Upper lobe of right lung (tissue), 1 donor: ENCODE data around the gene PLXNB1. TPM values are rescaled to one million over a fixed set of nuclear protein-coding genes. Genes with fewer than 3 reads are reported as not detected.
"Not testable (repeated sequence)": the region's sequence is repeated elsewhere in the genome, so short reads cannot be mapped to it uniquely, and the experiment has no call there.

ENCODE experiments used
- ATAC-seq: fragments of 200-7000 bp; cut with Tn5 transposase; one replicate; pipeline ENCODE4 v1.9.1; 2020; ENCODE audit warnings: mild to moderate bottlenecking, moderate library complexity
- DNase-seq: peaks from one replicate; pipeline ENCODE4 v3.0.0-alpha.2; 2020
- H3K27ac ChIP-seq: fragments of 200-600 bp; one replicate; pipeline ENCODE4 v1.8.0; 2022
- H3K27me3 ChIP-seq: fragments of 200-600 bp; one replicate; pipeline ENCODE4 v1.8.0; 2022; ENCODE audit warnings: mild to moderate bottlenecking
- H3K36me3 ChIP-seq: fragments of 200-600 bp; one replicate; pipeline ENCODE4 v1.8.0; 2022
- H3K4me1 ChIP-seq: fragments of 200-600 bp; one replicate; pipeline ENCODE4 v1.8.0; 2022
- H3K4me3 ChIP-seq: fragments of 200-600 bp; one replicate; pipeline ENCODE4 v1.8.0; 2022; ENCODE audit warnings: mild to moderate bottlenecking
- H3K9me3 ChIP-seq: fragments of 200-600 bp; one replicate; pipeline ENCODE4 v1.8.0; 2022
- intact Hi-C: fragments of 100-400 bp; cut with DNase I; formaldehyde crosslinking; loops from one replicate; pipeline ENCODE4 v1.11.0; 2022
- total RNA-seq: library from RNA; stranded (reverse); fragmentation: NEBNext Ultra II Directional; extraction: Animal tissue kit (Norgen Biotek cat#: 25700); gene quantifications from one replicate; pipeline ENCODE4 v1.2.1, GENCODE V29; 2021
- TF ChIP-seq, protein P1 (sequence below): fragments of 200-600 bp; IDR thresholded peaks from one replicate; pipeline ENCODE4 v1.8.0; 2022; ENCODE audit warnings: antibody characterized with exemption
- donor health status: DM: no; HTN: yes; CAD: no; lungs with severe emphysema.

The PLXNB1 gene
- total RNA-seq, 1 donor from 2014 or later: 103 TPM

DNA sequence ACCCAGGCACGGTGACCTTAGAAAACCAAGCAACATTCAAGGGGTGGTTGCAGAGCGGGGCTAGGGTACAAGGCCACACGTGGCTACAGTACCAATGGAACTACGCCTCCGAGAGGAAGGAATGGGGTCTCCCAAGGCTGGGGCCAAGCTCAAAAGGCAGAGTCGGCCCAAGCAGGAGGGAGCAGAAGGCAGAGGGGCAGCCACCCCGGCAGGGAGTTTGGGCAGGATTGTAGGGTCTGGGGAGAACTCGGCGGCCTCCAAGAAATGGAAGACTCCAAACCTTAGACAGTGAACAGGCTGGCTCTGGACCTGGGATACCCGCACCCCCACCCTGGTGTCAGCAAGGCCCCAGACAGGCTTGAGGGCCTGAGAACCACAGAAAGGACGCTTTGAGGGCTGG, 45.3 kb upstream of the PLXNB1 start:
- DNase-seq (no peak), ATAC-seq (no peak)
- TF ChIP-seq, protein P1, sequence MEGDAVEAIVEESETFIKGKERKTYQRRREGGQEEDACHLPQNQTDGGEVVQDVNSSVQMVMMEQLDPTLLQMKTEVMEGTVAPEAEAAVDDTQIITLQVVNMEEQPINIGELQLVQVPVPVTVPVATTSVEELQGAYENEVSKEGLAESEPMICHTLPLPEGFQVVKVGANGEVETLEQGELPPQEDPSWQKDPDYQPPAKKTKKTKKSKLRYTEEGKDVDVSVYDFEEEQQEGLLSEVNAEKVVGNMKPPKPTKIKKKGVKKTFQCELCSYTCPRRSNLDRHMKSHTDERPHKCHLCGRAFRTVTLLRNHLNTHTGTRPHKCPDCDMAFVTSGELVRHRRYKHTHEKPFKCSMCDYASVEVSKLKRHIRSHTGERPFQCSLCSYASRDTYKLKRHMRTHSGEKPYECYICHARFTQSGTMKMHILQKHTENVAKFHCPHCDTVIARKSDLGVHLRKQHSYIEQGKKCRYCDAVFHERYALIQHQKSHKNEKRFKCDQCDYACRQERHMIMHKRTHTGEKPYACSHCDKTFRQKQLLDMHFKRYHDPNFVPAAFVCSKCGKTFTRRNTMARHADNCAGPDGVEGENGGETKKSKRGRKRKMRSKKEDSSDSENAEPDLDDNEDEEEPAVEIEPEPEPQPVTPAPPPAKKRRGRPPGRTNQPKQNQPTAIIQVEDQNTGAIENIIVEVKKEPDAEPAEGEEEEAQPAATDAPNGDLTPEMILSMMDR: no peak
- no peak overlapping the region for H3K27ac ChIP-seq
- H3K27me3 ChIP-seq: no peaks in the 10 kb centered on the region
- no peak overlapping the region for H3K4me3 ChIP-seq
- H3K4me1 ChIP-seq: peaks cover 26% of the 10 kb centered on the region
- intact Hi-C loops: no loop called here
- no peaks in the 10 kb centered on the region for H3K9me3 ChIP-seq
- peaks cover 5% of the 10 kb centered on the region for H3K36me3 ChIP-seq

DNA sequence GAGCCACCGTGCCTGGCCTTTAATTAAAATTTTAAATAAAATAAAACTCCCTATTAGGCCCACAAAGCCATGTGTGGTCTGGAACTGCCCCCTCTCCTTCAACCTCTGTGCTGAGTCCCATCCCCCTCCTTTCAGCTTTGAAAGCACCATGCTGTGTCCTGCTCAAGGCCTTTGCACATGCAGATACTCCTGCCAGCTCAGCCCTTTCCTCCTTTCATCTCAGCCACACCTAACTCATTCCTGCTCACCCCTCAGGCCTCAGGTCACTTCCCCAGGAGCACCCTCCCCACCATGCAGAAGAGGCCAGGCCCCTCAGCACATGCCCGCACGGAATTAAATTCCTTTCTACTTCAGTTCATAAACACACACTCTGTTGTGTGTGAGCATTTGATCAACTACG, 44.7 kb upstream of the PLXNB1 start:
- H3K27me3 ChIP-seq: no peaks in the 10 kb centered on the region
- peaks cover 32% of the 10 kb centered on the region for H3K4me1 ChIP-seq
- no peaks in the 10 kb centered on the region for H3K9me3 ChIP-seq
- intact Hi-C loops: no loop called here
- DNase-seq (no peak), ATAC-seq (no peak)
- TF ChIP-seq, protein P1: no peak
- no peak overlapping the region for H3K4me3 ChIP-seq
- peaks cover 11% of the 10 kb centered on the region for H3K36me3 ChIP-seq
- H3K27ac ChIP-seq: no peak overlapping the region

DNA sequence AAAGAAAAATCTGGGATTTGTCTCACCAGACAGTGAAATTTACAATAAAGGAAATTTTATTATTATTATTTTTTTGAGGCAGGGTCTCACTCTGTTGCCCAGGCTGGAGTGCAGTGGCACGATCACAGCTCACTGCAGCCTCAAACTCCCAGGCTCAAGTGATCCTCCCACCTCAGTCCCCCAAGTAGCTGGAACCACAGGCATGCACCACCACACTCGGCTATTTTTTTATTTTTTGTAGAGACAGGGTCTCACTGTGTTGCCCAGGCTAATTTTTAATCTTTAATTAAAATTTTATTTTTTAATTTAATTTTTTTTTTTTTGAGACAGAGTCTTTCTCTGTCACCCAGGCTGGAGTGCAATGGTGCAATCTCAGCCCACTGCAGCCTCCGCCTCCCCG, 44.1 kb upstream of the PLXNB1 start:
- peaks cover 17% of the 10 kb centered on the region for H3K36me3 ChIP-seq
- peak overlapping the region; percentile 97 for H3K27ac ChIP-seq
- ATAC-seq, DNase-seq, intact Hi-C loops, H3K27me3 ChIP-seq, H3K9me3 ChIP-seq, H3K4me3 ChIP-seq: not testable (repeated sequence)
- H3K4me1 ChIP-seq: peaks cover 38% of the 10 kb centered on the region

DNA sequence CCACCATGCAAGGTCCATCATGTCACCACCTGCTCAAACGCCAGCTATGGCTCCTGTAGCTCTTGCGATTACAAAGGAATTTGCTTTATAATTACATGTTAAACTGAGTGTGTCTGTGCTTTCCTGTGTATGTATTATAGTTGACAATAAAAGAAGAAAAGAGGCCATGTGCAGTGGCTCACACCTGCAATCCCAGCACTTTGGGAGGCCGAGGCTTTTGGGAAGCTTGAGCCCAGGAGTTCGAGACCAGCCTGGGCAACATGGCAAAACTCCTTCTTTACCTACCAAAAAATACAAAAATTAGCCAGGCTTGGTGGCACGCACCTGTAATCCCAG, 43.7 kb upstream of the PLXNB1 start:
- no peak overlapping the region for H3K4me3 ChIP-seq
- peak overlapping the region; percentile 97 for H3K27ac ChIP-seq
- H3K27me3 ChIP-seq: no peaks in the 10 kb centered on the region
- TF ChIP-seq, protein P1: no peak
- H3K4me1 ChIP-seq: peaks cover 40% of the 10 kb centered on the region
- intact Hi-C loops: no loop called here
- no peaks in the 10 kb centered on the region for H3K9me3 ChIP-seq
- DNase-seq: no peak
- no peak for ATAC-seq
- H3K36me3 ChIP-seq: peaks cover 19% of the 10 kb centered on the region

DNA sequence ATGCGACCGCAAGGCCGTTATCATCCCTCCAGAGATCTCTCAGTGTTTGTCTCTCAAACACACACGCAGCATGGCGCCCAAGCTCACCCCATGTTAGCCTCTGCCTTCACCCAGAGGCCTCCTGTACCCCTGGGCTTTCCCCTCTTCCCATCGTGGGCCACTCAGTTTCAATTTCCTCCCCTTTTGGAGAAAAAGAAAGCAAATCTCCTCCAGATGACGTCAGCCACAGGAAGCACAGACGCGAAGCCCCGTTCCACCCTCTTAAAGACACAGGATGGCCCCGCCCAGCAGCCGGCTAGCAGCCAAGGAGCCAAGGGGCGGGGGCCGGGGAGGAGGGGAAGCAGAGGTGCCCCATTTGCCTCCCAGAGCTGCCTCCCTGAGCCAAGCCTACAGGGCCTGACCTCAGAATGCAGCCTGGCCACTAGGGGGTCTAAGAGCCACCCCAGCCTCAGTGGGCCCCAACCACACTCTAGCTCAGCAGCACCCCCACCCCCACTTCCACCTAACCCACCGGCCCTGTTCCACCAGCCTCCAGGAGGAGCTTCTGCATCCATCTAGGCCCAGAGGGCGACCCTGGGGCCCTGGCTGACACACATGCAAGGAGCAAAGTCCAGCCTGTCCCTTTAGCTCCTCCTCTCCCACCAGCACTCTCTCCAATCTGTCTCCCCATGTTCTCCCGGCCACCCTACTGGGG, 43.2 kb upstream of the PLXNB1 start:
- TF ChIP-seq, protein P1: peak; percentile 41
- Histone ChIP-seq H3K4me1 (peaks cover 45% of the 10 kb centered on the region), H3K27me3 (no peaks in the 10 kb centered on the region), H3K27ac (peak overlapping the region; percentile 97), H3K36me3 (peaks cover 24% of the 10 kb centered on the region), H3K4me3 (peak overlapping the region; percentile 75), H3K9me3 (no peaks in the 10 kb centered on the region)
- ATAC-seq: peak; percentile 95
- intact Hi-C loops: no loop called here
- DNase-seq: peak; percentile 96

DNA sequence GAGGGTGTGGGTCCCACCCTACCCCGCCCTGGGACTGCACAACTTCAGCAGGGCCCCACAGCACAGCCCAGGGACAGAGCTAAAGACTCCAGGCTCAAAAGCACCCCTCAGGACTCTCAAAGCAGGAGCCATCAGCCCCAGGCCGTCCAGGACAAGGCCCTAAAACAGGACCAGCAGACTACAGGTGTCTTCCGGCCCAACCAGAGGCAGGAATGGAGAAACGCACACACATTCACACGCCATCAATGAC, 42.7 kb upstream of the PLXNB1 start:
- intact Hi-C loops: no loop called here
- TF ChIP-seq, protein P1: no peak
- Histone ChIP-seq H3K9me3 (no peaks in the 10 kb centered on the region), H3K27ac (peak overlapping the region; percentile 97), H3K4me3 (peak overlapping the region; percentile 75), H3K36me3 (peaks cover 29% of the 10 kb centered on the region), H3K27me3 (no peaks in the 10 kb centered on the region), H3K4me1 (peaks cover 50% of the 10 kb centered on the region)
- peak; percentile 27 for ATAC-seq
- peak; percentile 73 for DNase-seq
